NCI-H2227 (cell line): ENCODE data around the gene JAZF1.
A peak's percentile ranks its signal among the peaks of the same experiment; 100 is the strongest.

Source experiments
- DNase-seq: peaks from one replicate; lab custom pipeline; 2025; ENCODE audit not compliant: unreplicated experiment; lab: John Stamatoyannopoulos, UW

The JAZF1 gene

DNA sequence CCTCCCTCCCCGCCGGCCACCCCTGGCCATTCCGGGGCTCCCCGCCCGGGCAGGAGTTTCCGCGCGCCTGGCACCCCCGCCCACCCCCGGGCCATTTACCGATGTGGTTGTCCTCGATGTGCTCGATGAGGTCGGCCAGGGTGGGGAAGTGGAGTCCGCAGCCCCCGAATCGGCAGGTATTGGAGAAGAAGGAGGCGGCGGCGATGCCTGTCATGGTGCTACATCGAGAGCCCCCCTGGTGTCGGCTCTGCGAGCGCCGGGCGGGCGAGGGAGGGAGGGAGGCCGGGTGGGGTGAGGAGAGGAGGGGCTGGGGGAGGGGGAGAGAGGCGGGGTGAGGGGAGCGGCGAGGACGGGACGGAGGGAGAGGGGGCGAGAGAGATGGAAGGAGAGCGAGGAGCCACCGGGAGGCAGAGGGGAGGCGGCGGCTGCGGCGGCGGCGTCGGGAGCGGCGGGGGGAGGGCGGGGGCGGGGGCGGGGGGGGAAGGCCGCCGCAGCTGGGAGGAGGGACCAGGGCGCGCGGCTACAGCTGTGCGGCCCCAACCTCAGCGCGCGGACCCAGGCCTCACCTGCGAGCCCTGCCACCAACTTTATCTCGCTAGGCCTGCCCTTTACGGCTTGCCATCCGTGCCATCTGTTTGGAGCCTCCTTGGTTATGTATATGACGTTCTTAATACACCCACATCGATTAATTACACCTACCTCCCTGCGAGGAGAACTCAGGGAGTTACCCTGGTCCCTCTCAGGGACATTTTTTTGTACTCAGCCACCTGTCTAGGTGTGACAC is at the start of gene JAZF1:
TSS of gene JAZF1 (minus strand) at position 432 of the 784 bp plus-strand sequence.
- peak; percentile 57 for DNase-seq

- DNase-seq: no peak
Measured at GRCh38 chr7:28230261-28230660, 49.7 kb upstream of the JAZF1 start.

DNA sequence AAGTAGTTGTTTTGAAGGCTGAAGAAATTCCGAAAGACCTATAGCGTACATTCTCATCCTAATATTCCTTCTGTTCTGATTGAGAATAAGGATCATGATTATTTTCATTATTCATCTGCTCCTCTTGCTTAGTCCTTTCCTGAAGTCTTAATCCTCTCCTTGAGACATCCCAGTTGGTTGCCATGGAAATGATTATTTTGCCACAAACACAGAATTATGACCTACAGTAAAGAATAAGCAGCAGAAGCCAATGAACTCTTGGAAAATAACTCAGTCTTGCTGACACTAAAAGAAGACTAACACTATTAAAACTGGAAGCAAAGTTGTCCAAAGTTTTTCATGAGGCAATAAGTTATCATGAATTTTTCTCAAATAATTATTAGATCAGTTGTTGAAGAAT is 47.8 kb upstream of the JAZF1 start:
- DNase-seq: no peak

- no peak for DNase-seq
Measured at GRCh38 chr7:28226003-28226402, 45.4 kb upstream of the JAZF1 start.

GRCh38 chr7:28225576-28225975 is 45.0 kb upstream of the JAZF1 start:
- no peak for DNase-seq

GRCh38 chr7:28224675-28225074 is 44.1 kb upstream of the JAZF1 start:
- no peak for DNase-seq

- DNase-seq: no peak
Measured at GRCh38 chr7:28224172-28224571, 43.6 kb upstream of the JAZF1 start.

GRCh38 chr7:28222636-28223035 is 42.0 kb upstream of the JAZF1 start:
- no peak for DNase-seq

DNA sequence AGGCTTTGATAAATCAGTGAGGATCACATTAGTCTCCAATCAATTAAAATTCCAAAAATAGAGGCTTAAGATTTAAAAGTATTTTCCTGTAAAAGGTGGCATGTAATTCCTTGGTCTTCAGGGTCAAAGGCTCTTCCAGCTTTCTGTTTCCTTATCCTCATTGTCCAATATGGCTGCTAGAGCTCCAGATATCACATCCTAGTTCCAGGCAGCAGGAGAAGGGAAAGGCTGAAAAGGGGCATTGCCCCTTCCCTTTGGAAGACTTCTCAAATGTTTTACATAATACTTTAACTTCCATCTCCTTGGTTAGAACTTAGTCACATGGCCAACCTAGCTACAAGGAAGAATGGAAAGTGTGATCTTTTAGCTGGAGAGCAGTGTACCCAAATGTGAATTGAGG is 39.2 kb upstream of the JAZF1 start:
- DNase-seq: no peak

- DNase-seq: no peak
Measured at GRCh38 chr7:28217143-28217542, 36.5 kb upstream of the JAZF1 start.

- no peak for DNase-seq
Measured at GRCh38 chr7:28211006-28211405, 30.4 kb upstream of the JAZF1 start.

DNA sequence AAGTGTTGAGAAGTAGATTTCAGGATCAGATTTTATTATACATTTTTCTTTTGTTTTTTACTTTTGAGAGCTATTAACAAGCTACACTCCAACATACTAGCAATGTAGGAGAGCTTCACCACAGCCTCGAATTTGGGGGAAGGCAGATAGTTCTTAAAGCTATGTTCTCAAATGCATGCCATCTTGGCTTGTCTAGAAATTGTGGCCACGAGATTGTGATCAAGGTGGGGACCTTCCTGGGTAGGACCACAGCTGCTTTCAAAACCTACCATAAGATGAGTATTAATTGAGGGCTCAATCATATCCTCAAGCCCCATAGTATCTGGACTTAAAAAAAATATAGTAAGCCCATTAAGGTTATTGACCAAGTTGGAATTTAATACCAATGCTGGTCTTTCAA is 27.9 kb upstream of the JAZF1 start:
- DNase-seq: no peak

GRCh38 chr7:28207486-28208158 is 27.0 kb upstream of the JAZF1 start:
- DNase-seq: no peak

GRCh38 chr7:28205506-28205905 is 24.9 kb upstream of the JAZF1 start:
- no peak for DNase-seq

DNA sequence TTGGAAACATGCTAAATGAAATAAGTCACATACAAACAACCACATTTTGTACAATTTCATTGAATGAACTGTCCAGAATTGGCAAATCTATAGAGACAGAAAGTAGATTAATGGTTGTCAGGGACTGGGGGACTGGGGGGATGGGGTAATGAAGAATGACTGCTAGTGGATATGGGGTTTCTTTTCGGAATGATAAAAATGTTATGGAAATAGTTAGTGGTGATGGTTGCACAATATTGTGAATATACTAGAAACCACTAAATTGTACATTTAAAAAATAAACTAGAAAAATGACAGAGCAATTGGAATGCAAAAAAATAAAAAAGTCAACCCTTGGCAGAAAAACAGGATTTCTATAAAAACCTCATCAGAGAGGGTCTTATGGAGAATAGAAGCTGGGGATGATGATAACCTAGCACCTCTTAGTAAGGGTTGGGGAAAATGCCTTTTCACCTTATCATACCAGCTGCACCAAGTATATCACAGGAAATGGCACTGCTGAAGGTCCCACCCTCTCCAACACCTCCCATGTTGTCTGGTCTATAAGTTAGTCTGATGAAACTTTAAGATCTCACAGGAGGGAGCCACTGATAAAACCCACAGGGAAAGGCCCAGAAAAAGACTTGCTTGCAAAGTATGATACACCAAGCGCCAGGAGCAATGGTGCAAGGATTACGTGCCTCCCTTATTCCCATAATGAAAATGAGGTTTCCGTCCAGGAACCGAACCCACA is 23.1 kb upstream of the JAZF1 start:
- no peak for DNase-seq

- DNase-seq: no peak
Measured at GRCh38 chr7:28202222-28202621, 21.6 kb upstream of the JAZF1 start.

- DNase-seq: no peak
Measured at GRCh38 chr7:28201131-28201530, 20.5 kb upstream of the JAZF1 start.

DNA sequence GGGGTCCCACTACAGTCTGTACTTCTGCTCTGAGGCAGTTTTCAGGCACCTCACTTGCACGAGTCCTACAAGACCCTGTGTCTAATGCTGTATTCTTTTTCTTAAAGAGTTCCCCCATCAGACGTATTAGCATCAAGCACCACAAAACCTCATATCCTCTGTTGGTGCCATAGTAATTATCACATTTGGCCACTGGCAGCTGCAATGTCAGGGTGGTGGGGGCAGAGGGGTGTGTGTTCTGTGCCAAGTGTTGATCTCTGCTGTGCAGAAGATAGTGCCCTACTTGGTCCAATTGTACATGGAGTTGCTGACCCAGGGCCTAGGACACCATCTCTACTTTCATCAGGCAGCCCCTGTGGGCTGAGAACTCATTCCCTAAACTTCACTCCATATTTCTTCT is 20.0 kb upstream of the JAZF1 start:
- no peak for DNase-seq

GRCh38 chr7:28199021-28199510 is 18.5 kb upstream of the JAZF1 start:
- no peak for DNase-seq

GRCh38 chr7:28195910-28196620 is 15.5 kb upstream of the JAZF1 start:
- DNase-seq: no peak
